Cardiac septum (tissue), 1 donor: Measurements from ENCODE around the gene C3. TPM values are rescaled to one million over a fixed set of nuclear protein-coding genes. Genes with fewer than 3 reads are reported as not detected.
"Not testable (repeated sequence)": the region's sequence is repeated elsewhere in the genome, so short reads cannot be mapped to it uniquely, and the experiment has no call there.

Source experiments
- DNase-seq: peaks from one replicate; pipeline ENCODE4 v3.0.0-alpha.2; 2020; ENCODE audit warnings: low spot score
- intact Hi-C: fragments of 100-400 bp; cut with DNase I; formaldehyde crosslinking; loops from one replicate; pipeline ENCODE4 v1.14.0; 2022
- total RNA-seq: library from RNA; stranded (reverse); fragmentation: NEBNext Ultra II Directional; extraction: Animal tissue kit (Norgen Biotek cat#: 25700); gene quantifications from one replicate; pipeline ENCODE4 v1.2.1, GENCODE V29; 2021
- donor health status: DM: no; HTN: no; CAD: no.

Gene C3
- total RNA-seq, 1 donor from 2014 or later, result 50.6 TPM

DNA sequence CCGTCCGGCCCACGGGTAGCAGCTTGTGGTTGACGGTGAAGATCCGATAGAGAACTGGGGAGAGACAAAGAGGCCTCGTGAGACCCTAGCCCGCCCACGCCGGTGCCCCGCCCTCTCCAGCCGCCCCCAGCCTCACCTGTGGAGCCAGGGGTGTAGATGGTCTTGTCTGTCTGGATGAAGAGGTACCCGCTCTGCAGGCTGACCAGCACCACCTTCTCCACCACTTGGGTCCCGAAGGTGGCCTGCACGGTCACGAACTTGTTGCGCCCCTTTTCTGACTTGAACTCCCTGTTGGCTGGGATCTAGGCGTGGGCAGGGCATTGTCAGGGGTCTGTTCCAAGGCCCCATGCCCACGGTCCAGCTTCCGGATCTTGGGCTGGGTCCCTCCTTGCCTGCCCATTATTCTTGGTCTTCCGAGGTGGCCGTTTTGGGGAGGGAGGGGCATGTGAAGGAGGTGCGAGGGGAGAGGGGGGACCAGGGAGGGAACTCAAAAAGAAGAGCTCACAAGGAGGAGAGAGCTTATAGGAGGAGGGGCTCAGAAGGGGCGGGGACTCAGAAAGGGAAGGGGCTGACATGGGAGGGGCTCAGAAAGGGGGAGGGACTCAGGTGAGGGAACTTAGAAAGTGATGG, 2.2 kb downstream of the C3 start:
- no peak for DNase-seq
- intact Hi-C loops, result no loop called here

- no peak for DNase-seq
- intact Hi-C loops, result no loop called here
Observed at GRCh38 chr19:6717441-6717971, 2.9 kb downstream of the C3 start.

GRCh38 chr19:6717036-6717435, 3.4 kb downstream of the C3 start:
- intact Hi-C loops, result no loop called here
- no peak for DNase-seq

DNA sequence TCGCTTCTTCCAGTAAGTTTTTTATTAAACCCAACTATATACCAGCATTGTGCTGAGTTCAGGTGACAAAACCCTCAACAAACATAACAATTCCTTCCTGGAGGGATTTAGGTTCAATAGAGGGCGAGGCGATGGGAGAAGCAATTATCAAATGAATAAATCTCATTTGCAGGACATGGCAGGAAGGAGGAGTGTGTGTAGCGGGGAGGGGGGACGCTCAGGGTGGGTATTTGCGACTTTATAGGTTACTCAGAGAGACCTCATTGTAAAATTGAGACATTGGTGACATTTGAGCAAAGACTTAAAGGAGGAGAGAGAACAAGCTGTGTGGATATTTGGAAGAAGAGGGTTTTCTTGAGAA, 3.9 kb downstream of the C3 start:
- intact Hi-C loops, result no loop called here
- no peak for DNase-seq

DNA sequence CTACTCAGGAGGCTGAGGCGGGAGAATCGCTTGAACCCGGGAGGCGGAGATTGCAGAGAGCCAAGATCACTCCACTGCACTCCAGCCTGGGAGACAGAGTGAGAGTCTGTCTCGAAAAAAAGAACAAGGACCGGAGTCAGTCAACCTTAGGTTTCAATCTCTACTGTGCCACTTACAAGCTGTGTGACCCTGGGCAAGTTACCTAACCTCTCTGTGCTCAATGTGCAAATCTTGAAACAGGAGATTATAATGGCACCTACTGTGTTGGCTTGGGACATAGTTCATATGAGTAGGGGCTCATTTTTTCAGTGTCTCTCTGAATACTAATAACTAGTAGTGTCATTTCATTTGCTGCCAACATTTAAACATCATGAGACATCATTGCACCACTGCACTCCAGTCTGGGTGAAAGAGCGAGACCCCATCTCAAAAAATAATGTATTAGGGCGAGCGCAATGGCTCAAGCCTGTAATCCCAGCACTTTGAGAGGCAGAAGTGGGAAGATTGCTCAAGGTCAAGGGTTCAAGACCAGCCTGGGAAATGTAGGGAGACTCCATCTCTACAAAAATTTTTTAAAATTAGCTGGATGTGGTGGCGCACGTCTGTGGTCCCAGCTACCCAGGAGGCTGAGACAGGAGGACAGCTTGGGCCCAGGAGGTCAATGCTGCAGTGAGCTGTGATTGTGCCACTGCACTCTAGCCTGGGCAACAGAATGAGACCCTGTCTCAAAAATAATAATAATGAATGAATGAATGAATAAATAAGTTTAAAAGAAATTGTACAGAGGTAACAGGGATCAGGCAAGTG, 5.5 kb downstream of the C3 start:
- intact Hi-C loops, result no loop called here
- no peak for DNase-seq

DNA sequence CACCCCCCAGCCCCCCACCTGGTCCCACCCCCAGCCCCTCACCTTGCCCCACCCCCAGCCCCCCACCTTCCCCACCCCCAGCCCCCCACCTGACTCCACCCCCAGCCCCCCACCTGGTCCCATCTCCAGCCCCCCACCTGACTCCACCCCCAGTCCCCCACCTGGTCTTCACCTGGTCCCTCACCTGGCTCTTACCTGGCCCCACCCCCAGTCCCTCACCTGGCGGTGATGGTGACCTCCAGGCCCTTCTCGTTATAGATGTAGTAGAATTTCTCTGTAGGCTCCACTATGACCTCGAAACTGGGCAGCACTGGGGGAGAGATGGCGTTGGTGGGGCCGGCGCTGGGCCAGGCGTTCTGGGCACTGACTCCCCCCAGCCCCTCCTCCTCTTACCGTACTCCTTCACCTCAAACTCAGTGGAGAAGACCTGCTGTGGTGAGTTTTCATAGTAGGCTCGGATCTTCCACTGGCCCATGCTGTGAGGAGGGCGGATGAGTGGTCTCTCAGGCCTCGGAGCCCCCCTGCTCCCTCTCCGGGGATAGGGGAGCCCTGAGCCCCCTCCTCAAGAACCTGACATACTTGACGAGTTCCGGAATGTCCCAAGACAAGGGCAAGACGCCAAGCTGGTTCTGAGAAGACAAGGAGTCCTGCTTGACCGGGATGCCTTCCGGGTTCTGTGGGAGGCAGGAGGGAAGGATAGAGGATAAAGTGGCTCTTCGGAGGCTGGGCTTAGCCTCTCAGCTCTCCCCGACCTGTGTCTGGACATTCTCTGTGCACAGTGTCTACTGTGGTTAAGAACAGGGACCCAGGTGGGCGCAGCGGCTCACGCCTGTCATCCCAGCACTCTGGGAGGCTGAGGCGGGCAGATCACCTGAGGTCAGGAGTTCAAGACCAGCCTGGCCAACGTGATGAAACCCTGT, 6.4 kb downstream of the C3 start:
- no peak for DNase-seq
- intact Hi-C loops, result no loop called here

DNA sequence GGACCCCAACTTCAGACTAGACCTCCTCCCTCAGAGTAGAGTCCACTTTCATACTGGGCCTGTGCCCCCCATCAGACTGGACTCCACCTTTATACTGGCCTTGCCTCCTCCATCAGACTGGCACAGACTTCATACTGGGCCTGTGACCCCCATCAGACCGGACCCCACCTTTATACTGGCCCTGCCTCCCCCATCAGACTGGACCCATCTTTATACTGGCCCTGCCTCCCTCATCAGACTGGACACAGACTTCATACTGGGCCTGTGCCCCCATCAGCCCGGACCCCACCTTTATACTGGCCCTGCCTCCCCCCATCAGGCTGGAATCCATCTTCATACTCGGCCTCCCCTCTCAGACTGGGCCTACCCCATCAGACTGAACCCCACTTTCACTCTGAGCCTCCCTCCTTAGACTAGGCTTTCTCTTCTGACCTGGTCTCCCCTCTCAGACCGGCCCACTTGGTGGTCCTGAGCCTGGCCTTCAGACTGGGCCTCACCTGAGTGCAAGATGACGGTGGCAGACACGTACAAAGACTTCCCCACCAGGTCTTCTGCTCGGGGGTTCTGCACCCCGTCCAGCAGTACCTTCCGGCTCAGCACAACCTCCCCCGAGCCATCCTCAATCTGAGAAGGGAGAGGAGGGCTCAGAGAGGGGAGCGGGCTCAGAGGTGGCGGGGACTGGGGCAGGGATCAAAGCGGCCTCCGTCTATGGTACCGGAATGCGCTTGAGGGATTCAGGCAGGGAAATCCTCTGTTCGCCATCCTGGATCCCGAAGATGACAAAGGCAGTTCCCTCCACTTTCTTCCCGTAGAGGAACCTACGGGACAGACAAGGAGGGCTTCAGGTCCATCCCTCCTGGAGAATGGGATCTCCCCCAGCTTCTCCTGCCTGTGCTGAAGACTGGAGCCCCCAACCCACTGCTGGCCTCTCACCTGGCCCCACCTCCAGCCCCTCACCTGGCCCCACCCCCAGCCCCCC, 7.5 kb downstream of the C3 start:
- DNase-seq, result peak; percentile 24
- intact Hi-C loops, result no loop called here

GRCh38 chr19:6712231-6712630, 8.2 kb downstream of the C3 start:
- DNase-seq, result peak; percentile 50

GRCh38 chr19:6711605-6712004, 8.8 kb downstream of the C3 start:
- DNase-seq, result no peak
- intact Hi-C loops, result no loop called here

More at GRCh38 chr19:6712231-6712630, 8.2 kb downstream of the C3 start:
- intact Hi-C loops, result no loop called here

DNA sequence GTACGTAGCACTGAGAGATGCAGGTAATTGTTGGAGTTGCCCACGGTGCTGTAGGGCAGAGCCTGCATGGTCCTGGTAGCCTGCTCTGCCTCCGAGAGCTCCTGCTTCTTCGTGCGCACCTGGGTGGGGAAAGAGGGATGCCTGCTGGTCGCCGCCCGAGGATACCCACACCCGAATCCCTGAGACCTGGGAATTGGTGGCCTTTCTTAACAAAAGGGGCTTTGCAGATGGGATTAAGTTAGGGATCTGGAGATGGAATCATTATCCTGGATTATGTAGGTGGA, 9.4 kb downstream of the C3 start:
- DNase-seq, result no peak
- intact Hi-C loops, result no loop called here

DNA sequence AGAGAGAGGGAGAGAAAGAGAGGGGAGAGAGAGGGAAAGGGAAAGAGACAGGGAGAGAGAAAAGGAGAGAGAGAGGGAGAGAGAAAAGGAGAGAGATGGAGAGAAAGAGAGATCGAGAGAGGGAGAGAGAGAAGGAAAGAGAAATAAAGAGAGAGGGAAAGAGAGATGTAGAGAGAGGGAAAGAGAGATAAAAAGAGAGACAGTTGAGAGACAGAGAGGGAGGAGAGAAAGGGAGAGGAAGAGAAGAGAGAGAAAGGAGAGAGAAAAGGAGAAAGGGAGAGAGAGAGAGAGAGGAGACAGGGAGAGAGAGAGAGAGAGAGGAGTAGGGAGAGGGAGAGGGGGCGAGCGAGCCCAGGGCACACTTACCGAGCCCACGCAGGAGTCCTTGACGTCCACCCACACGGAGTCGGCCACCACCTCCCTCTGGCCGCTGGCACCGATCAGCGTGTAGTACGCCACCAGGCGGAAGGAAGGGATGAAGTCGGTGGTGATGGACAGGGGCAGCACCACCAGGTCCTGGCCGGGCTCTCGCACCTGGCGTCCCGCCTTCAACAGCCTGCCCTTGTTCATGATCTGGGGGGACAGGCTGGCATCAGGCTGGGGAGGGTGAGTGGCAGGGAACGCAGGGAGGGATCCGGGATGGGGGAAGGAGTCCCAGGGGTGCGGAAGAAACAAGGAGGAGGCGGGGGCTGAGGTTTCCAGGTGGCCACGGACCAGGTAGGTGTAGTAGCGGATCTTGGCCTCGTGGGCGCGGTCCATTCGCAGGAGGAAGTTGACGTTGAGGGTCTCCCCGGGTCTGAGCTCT, 10.0 kb downstream of the C3 start:
- no peak for DNase-seq
- intact Hi-C loops, result no loop called here

- intact Hi-C loops, result no loop called here
- no peak for DNase-seq
Observed at GRCh38 chr19:6709549-6709948, 10.9 kb downstream of the C3 start.

DNA sequence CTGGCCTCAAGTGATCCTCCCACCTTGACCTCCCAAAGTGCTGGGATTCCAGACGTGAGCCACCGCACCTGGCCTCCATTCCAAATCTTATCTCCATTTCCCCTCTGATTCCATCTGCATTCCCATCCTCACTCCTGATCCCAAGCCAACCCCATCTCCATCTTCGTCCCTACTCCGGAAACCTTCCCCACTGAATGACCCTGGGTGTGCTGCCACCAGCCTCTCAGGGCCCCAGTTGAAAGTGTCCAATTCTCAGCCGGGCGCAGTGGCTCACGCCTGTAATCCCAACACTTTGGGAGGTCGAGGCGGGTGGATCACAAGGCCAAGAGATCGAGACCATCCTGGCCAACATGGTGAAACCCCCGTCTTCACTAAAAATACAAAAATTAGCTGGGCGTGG, 11.5 kb downstream of the C3 start:
- intact Hi-C loops, DNase-seq: not testable (repeated sequence)

GRCh38 chr19:6708346-6708745, 12.1 kb downstream of the C3 start:
- DNase-seq, result no peak
- intact Hi-C loops, result no loop called here

DNA sequence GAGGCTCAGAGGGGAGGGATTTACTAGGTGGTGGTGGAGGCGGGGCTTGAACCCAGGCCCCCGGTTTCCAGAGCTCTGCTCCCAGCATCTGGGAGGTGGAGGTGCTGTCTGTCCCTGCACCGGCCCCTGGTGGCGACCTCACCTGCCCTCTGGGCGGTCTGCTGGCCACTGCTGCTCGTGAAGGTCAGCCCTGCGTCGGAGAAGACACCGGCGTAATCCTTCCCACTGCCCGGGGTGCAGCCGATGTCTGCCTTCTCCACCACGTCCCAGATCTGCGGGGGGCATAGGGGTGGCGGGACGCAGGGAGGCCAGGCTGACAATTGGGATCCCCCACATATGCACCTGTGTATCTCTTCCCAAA, 12.8 kb downstream of the C3 start:
- intact Hi-C loops, result no loop called here
- no peak for DNase-seq

DNA sequence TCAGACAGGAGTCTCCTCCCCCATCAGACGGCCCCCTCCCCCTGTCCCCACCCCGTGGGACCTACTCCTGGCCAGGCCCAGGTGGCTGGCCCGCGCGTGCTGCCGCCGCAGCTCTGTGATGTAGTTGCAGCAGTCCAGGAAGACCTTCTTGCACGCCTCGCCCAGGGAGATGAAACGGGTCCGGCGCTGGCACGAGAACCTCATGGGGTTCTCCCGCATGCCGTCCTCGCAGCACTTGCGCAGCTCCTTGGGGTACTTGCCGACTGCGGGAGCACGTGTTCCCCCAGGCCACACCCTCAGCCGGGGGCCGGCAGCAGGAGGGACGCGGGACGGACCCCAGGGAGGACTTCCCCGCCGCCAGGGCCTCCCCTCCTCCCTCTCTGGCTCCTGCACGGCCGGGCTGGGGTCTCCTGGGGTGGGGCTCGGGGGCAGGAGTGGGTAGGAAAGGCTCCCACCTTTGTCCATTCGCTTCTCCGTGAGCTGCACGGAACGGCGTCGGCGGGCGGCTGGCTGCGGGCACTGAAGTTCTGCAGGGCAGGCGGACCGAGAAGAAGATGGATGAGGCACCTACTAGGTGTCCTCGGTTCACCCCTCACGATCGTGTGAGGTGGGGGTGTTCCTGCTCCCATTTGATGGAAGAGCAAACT, 13.3 kb downstream of the C3 start:
- intact Hi-C loops, result no loop called here
- no peak for DNase-seq

DNA sequence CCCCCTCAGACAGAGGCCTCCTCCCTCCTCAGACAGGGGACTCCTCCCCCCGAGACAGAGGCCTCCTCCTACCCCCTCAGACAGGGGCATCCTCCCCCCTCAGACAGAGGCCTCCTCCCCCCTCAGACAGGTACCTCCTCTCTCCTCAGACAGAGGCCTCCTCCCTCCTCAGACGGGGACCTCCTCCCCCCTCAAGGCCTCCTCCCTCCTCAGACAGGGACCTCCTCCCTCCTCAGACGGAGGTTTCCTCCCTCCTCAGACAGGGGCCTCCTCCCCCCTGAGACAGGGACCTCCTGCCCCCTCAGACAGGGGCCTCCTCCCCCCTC, 13.9 kb downstream of the C3 start:
- intact Hi-C loops, result no loop called here
- DNase-seq, result no peak

GRCh38 chr19:6705931-6706632, 14.4 kb downstream of the C3 start:
- no peak for DNase-seq
- intact Hi-C loops, result no loop called here
